GM18868 (cell line): ENCODE measurements around the gene PLEKHN1.
"Not testable (repeated sequence)": the region's sequence is repeated elsewhere in the genome, so short reads cannot be mapped to it uniquely, and the experiment has no call there.

Source experiments
- ATAC-seq: cut with Tn5 transposase; IDR thresholded peaks from one replicate; pipeline ENCODE4 v1.9.1; 2021; ENCODE audit warnings: mild to moderate bottlenecking, moderate library complexity; ENCODE audit not compliant: unreplicated experiment

The PLEKHN1 gene

GRCh38 chr1:973459-974292 lies 7.4 kb downstream of the PLEKHN1 start:
- ATAC-seq: no peak

GRCh38 chr1:974293-974640 lies 8.0 kb downstream of the PLEKHN1 start:
- ATAC-seq: no peak

DNA sequence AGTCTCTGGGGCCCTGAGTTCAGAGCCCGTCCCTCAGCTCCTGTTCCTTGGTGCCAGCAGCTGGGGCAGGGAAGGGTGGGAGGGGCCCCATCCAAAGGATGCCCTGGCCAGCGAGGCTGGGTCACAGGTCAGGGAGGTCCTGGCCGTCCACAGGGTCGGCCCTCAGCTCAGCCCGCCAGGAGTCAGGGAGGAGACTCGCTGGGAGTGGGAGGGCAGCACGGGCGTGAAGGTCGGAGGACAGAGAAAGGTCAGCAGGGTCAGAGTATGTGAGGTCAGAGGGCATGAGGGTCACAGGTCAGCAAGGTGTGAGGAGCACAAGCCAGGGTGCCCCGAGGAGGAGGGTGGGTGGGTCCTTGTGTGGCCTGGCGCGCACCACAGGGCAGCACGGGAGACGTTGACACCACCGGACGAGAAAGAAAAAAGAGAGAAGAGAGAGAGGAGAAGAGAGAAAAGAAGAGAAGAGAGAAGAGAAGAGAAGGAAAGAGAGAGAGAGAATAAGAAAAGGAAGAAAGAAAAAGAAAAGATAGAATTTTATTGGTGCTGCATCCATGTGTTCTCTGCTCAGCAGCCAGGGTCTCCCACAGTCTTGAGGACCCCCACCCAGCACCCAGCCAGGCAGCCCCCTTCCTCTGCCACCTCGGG lies 8.5 kb downstream of the PLEKHN1 start:
- ATAC-seq: no peak

DNA sequence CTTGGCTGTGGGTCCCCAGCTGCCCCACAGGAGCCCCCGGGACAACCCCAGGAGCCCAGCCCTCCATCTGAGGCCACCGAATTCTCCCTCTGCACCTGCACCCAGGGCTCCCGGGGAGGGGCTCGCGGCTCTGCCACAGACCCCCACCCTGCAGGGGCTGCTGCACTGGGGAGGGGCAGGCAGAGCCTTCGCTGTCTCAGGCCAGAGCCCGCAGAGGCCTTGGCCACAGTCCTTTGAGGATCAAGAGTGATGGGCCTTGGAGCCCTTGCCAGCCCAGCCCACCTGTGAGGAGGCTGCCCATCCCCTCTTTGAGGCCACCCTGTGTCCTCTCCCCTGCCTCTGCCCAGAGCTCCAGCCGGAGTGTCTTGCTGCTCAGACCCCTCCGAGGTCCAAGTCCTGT lies 9.1 kb downstream of the PLEKHN1 start:
- ATAC-seq: no peak

DNA sequence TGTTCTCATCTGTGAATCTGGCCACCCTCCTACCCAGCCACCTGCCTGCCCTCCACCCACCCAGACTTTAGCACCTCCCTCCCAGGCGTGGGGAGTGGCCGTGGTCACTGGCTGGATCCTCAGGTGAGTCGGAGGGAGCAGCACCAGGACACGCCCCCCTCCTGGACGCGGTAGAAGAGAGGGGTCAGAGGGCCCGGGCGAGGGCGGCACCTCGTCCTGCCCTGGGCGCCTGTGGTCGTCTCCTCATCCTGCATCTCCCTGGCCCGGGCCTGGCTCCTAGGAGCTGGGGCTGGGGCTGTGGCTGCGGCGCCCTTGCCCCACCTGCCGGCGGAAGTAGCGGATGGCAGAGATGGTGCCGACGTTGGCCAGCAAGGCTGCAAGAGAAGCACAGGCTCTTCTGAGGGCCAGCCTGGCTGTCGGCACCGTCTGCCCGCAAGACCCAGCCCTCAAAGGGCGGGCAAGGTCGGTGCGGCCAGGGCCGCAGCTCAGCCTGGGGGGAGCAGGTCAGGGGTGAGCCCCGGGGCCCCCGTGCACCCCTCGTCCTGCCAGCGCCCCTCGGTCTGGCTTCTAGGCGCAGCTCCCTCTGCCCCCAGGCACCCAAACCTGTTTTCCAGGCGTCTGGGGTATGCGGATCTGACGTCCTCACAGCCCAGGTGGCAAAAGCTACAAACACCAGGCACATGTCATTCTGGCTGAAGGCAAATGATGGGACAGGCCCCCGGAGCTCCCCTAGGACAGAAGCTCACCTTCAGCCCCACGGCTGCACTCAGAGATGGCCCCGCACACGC lies 9.8 kb downstream of the PLEKHN1 start:
- ATAC-seq: peak; percentile 52

DNA sequence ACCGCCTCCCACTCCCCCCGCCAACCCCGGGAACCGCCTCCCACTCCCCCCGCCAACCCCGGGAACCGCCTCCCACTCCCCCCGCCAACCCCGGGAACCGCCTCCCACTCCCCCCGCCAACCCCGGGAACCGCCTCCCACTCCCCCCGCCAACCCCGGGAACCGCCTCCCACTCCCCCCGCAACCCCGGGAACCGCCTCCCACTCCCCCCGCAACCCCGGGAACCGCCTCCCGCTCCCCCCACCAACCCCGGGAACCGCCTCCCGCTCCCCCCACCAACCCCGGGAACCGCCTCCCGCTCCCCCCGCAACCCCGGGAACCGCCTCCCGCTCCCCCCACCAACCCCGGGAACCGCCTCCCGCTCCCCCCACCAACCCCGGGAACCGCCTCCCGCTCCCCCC lies 10.5 kb downstream of the PLEKHN1 start:
- ATAC-seq: not testable (repeated sequence)

DNA sequence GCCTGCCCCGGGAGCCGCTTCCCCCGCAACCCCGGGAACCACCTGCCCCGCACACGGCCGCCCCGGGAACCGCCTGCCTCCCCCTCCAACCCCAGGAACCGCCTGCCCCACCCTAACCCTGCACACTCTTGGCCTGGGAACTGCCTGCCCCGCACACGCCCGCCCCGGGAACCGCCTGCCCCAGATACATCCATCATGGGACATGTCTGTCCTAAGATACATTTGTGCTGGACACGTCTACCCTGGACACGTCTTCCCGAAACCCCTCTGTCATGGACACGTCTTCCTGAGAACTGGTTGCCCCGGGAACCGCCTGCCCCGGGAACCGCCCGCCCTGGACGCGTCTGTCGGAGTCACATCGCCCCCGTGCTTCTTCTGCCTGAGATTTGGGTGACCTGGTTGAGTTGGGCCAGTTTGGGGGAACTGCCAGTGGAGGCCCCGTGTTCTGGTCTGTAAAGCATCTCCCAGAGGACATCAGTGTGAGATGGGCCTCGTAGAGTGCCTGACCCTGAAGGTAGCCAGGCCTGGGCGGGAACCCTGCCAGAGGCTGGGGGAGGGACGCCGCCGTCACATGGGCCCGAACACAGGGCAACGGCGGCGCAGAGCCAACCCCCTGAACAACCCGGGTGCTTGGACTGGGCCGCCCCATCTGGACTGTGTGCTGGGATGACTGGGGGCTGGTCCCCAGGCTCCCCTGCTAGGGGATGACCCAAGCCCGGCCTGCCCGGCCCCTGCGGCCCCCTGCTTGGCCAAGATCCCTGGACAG lies 12.0 kb downstream of the PLEKHN1 start:
- ATAC-seq: no peak

- no peak for ATAC-seq
These were observed 12.8 kb downstream of the PLEKHN1 start for GRCh38 chr1:978835-979743.

- ATAC-seq: no peak
These were observed 13.4 kb downstream of the PLEKHN1 start for GRCh38 chr1:979744-980072.

DNA sequence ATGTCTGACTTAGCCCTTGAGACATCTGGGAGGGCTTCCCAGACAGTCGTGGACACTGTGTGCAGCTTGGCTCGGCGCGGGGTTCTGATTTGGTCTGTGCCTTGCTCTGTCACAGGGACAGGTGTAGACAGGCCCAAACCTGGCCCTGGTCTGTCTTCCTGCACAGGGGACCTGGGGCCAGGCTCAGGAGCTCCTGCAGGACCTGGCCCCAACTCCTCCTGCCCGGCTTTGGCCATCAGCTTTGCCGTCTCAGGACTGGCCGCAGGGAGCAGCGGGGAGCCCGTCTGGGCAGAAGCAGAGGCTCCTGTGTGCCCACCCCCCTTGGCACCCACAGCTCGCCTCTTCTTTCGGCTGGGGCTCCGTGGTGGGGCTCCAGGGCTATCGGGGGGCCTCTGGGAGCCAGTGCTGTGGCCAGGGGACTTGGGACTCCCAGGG lies 13.9 kb downstream of the PLEKHN1 start:
- ATAC-seq: no peak

DNA sequence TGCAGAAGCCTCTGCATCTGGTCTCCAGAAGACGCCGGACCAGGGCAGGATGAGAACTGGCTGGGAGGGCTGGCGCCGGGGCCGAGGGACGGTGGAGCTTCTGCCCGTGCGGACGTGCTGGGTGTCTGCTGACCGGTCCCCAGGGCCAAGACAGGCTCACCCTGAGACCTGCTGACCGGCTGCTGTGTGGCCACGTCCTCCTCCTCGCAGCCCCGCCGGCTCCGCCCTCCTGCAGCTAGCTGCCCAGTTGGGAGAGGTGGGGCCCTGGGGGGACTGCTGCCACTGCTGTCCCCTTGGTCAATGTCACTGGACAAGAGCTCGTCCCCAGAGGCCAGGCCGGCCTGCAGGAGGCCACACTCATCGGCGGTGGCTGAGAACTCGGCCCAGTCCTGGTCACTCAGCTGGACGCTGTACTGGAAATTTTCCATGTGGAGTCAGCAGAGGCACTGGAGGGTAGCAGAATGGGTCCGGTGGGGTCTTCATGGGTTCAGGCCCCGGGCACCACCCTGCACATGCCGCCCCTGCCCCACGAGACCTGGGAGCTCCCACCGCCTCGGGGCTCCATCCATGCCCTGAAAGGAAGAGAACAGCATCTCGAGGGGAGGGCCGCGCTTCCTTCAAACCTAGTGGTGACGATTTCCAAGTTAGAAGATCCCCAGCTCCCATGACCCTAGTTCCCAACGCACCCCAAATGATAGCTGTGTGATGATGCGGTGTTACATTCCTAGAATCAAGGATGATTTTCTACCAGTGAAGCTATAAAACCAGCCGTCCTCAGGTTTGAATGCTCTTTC lies 14.5 kb downstream of the PLEKHN1 start:
- ATAC-seq: no peak

GRCh38 chr1:981491-981954 lies 15.2 kb downstream of the PLEKHN1 start:
- no peak for ATAC-seq

- ATAC-seq: no peak
These were observed 15.8 kb downstream of the PLEKHN1 start, which contains the start of gene PERM1 for GRCh38 chr1:981955-982558. Gene PERM1 (minus strand): TSS chr1:982093. CDS start chr1:981029, 1,064 bp downstream.

DNA sequence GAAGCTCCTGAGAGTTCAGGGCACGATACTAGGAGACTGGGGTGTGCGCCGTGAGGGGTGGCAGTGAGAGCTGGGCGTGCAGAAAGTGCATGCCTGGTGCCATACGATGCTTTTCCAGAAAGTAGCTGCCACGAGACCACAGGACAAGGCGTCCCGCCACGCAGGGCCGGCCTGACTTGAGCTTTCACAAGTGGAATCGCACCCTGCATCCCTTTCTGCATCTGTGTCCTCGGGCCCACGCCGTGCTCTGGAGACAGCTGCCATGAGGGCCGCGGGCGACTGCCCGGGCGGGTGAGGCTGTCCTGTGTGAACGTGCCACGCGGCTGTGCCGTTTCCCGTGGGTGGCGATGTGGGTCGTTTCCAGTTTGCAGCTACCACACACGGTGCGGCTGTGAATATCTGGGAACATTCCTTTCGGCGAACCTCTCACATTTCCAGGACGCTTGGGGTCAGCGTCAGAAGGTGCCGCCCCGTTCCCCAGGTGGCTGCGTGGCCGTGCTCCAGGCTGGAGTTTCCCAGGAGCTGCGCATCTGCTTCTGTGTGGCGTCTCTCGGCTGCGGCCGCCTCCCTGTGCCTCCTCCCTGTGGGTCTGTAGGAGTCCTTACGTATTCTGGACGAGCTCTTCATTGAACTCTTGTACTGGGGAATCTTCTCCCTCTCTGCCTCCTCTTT lies 16.6 kb downstream of the PLEKHN1 start:
- no peak for ATAC-seq

GRCh38 chr1:983798-984475 lies 17.7 kb downstream of the PLEKHN1 start:
- no peak for ATAC-seq

- ATAC-seq: no peak
These were observed 18.2 kb downstream of the PLEKHN1 start for GRCh38 chr1:984476-984814.

DNA sequence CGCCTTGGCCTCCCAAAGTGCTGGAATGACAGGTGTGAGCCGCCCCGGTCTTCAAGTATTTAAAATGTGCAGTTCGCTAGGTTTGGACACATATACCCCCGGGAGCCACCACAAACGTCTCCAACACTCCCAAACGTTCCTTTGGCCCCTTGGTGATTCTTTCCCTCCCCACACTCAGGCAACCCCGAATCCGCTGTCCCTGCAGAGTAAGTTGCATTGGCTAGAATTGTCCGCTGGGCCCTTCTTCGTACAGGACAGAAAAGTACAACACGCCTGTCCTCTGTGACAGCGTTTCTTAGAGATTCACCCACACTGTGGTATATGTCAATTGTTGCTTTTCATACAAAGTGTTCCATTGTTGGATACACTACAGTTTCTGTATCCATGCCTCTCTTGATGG lies 18.8 kb downstream of the PLEKHN1 start:
- no peak for ATAC-seq

- not testable (repeated sequence) for ATAC-seq
These were observed 21.8 kb downstream of the PLEKHN1 start for GRCh38 chr1:988061-988460.
